Measurements from ENCODE around the gene CAMK1D. TPM values are rescaled to one million over a fixed set of nuclear protein-coding genes. Genes with fewer than 3 reads are reported as not detected.

The CAMK1D gene
- total RNA-seq, 1 experiment from 2014 or later = 6.0 TPM

- Histone ChIP-seq H3K9me2 (ENCODE audit: insufficient read depth) (no peaks in the 10 kb centered on the region), H2AFZ (no peak overlapping the region), H3K27ac (no peak overlapping the region), H3K9me3 (ENCODE audit: insufficient read depth, low read depth) (no peaks in the 10 kb centered on the region), H4K20me1 (ENCODE audit: insufficient read depth) (no peaks in the 10 kb centered on the region), H3K4me2 (no peak overlapping the region), H3K36me3 (ENCODE audit: low read depth) (no peaks in the 10 kb centered on the region), H3F3A (ENCODE audit: insufficient read depth, low read depth) (no peaks in the 10 kb centered on the region), H3K27me3 (ENCODE audit: insufficient read depth, low read depth) (no peaks in the 10 kb centered on the region), H3K4me1 (replicated peaks; ENCODE audit: insufficient read depth) (no peaks in the 10 kb centered on the region), H3K4me3 (no peak overlapping the region), H3K79me2 (ENCODE audit: low read depth) (no peaks in the 10 kb centered on the region)
- CTCF ChIA-PET = no interaction called here
- POLR2A ChIA-PET (ENCODE audit: unreplicated experiment) = interaction anchor here (0.6 kb wide), 2 partner anchors 470 to 590 kb away, joined by 5 to 8 read pairs; no protein-coding TSS in a partner anchor
- BruUV-seq (replicated peaks) = no TSS peak
- intact Hi-C loops (cut with micrococcal nuclease; ENCODE audit: unreplicated experiment) = no loop called here
- no peak for DNase-seq
- TF ChIP-seq EZH2 (IDR thresholded peaks at IDR 0.05; ENCODE audit: low read depth) (no peak), CTCF (conservative IDR thresholded peaks at IDR 0.05) (no peak)
Observed at GRCh38 chr10:12661671-12662070, 312.3 kb downstream of the CAMK1D start.

GRCh38 chr10:12663863-12664262, 314.5 kb downstream of the CAMK1D start:
- intact Hi-C loops (cut with micrococcal nuclease; ENCODE audit: unreplicated experiment) = no loop called here

GRCh38 chr10:12665501-12665900, 316.2 kb downstream of the CAMK1D start:
- no peaks in the 10 kb centered on the region for H3K9me3 ChIP-seq (ENCODE audit: insufficient read depth, low read depth)
- POLR2A ChIA-PET (ENCODE audit: unreplicated experiment) = no interaction called here
- H3K36me3 ChIP-seq (ENCODE audit: low read depth) = no peaks in the 10 kb centered on the region
- CTCF ChIA-PET = interaction anchor here (0.6 kb wide), 2 partner anchors 13 to 409 kb away, joined by 3 to 4 read pairs; no protein-coding TSS in a partner anchor
- TF ChIP-seq EZH2 (IDR thresholded peaks at IDR 0.05; ENCODE audit: low read depth) (no peak), CTCF (conservative IDR thresholded peaks at IDR 0.05) (no peak)
- H3K27me3 ChIP-seq (ENCODE audit: insufficient read depth, low read depth) = no peaks in the 10 kb centered on the region
- H3K4me1 ChIP-seq (replicated peaks; ENCODE audit: insufficient read depth) = no peaks in the 10 kb centered on the region
- no peak overlapping the region for H3K4me3 ChIP-seq
- H3K4me2 ChIP-seq = no peak overlapping the region
- intact Hi-C loops (cut with micrococcal nuclease; ENCODE audit: unreplicated experiment) = no loop called here
- no TSS peak for BruUV-seq (replicated peaks)
- DNase-seq = no peak
- no peak overlapping the region for H2AFZ ChIP-seq
- no peaks in the 10 kb centered on the region for H3K79me2 ChIP-seq (ENCODE audit: low read depth)
- H3F3A ChIP-seq (ENCODE audit: insufficient read depth, low read depth) = no peaks in the 10 kb centered on the region
- H3K27ac ChIP-seq = no peak overlapping the region
- H4K20me1 ChIP-seq (ENCODE audit: insufficient read depth) = no peaks in the 10 kb centered on the region
- H3K9me2 ChIP-seq (ENCODE audit: insufficient read depth) = no peaks in the 10 kb centered on the region

More at GRCh38 chr10:12663863-12664262, 314.5 kb downstream of the CAMK1D start:
- no TSS peak for BruUV-seq (replicated peaks)
- Histone ChIP-seq H4K20me1 (ENCODE audit: insufficient read depth) (no peaks in the 10 kb centered on the region), H3K9me2 (ENCODE audit: insufficient read depth) (no peaks in the 10 kb centered on the region), H3F3A (ENCODE audit: insufficient read depth, low read depth) (no peaks in the 10 kb centered on the region), H3K27me3 (ENCODE audit: insufficient read depth, low read depth) (no peaks in the 10 kb centered on the region), H3K79me2 (ENCODE audit: low read depth) (no peaks in the 10 kb centered on the region), H3K27ac (no peak overlapping the region), H3K4me3 (no peak overlapping the region), H3K9me3 (ENCODE audit: insufficient read depth, low read depth) (no peaks in the 10 kb centered on the region), H2AFZ (no peak overlapping the region), H3K36me3 (ENCODE audit: low read depth) (no peaks in the 10 kb centered on the region), H3K4me2 (no peak overlapping the region), H3K4me1 (replicated peaks; ENCODE audit: insufficient read depth) (no peaks in the 10 kb centered on the region)
- POLR2A ChIA-PET (ENCODE audit: unreplicated experiment) = no interaction called here
- TF ChIP-seq EZH2 (IDR thresholded peaks at IDR 0.05; ENCODE audit: low read depth) (no peak), CTCF (conservative IDR thresholded peaks at IDR 0.05) (no peak)
- DNase-seq = no peak
- CTCF ChIA-PET = no interaction called here

Data from PC-9 (cell line).